HG02571 (cell line): ENCODE results near the gene TMEM51.

Source experiments
- ATAC-seq: cut with Tn5 transposase; IDR thresholded peaks from one replicate; pipeline ENCODE4 v1.9.1; 2021; ENCODE audit warnings: mild to moderate bottlenecking, moderate library complexity; ENCODE audit not compliant: unreplicated experiment

Gene TMEM51, protein sequence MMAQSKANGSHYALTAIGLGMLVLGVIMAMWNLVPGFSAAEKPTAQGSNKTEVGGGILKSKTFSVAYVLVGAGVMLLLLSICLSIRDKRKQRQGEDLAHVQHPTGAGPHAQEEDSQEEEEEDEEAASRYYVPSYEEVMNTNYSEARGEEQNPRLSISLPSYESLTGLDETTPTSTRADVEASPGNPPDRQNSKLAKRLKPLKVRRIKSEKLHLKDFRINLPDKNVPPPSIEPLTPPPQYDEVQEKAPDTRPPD

DNA sequence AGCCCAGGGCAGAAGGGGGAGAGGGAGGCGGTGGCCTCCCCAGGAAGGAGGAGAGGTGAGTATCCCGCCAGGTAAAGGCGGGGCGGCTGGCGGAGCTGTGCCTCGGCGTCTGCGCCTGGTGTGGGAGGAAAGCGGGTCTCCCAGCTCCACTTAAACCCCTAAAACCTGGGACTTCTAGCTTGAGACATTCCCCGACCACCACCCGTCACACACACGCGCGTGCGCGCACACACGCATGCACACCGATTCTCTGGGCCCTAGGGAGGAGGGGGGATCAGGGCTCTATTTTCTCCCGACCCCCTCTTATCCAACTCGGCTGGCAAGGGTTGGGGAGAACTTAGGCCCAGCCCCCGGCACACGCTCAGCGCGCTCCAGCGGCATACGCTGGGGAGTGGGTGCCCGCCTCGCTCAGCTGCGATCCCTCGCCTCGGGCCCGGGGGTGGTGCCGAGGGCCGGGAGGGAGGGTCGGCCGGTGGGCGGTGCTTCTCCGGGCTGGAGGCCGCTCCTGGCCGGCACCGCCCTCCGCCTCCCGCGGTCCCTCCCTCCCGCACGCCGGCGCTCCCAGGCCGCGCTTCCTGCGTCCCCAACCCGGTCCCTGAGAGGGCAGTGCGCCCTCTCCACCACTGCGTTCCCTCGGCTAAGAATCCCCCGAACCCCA is at the start of gene TMEM51:
Gene TMEM51, plus strand, starts transcription at position 564 of the 658 bp plus-strand sequence. CDS start 61,341 bp downstream, outside the sequence.
- no peak for ATAC-seq

GRCh38 chr1:15103906-15104305 is 49.6 kb upstream of the TMEM51 start:
- no peak for ATAC-seq

DNA sequence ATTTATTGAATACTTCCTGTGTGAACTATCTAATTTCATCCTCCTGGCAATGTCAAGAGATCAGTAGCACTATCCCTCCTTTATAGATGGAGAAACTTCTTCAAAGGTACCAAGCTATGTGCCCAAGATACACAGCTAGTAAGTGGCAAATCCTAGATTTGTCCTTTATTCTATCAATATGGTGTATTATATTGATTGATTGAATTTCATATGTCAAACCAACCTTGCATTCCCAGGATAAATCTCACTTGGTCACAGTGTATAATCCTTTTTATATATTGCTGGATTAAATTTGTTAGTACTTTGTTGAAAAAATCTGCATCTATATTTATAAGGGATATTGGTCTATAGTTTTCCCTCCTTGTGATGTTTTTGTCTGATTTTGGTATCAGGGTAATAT is 48.8 kb upstream of the TMEM51 start:
- ATAC-seq: no peak

DNA sequence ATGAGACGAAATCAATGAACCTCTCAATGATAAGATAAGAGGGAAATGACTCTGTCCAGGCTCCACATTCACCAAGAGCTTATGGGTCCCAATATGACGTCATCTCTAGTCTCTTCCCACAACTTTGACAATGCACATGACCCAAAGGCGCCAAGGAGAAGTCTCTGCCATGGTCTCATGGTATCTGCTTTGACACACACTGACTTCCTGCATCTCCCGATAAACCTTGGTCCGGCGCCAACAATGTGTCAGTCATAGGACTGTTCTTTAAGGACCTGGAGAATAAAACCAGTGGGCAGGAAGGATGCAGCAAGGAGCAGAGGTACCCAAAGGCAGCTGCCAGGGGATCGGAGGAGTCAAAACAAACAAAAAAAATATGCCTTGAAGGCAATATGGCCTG is 46.9 kb upstream of the TMEM51 start:
- no peak for ATAC-seq

DNA sequence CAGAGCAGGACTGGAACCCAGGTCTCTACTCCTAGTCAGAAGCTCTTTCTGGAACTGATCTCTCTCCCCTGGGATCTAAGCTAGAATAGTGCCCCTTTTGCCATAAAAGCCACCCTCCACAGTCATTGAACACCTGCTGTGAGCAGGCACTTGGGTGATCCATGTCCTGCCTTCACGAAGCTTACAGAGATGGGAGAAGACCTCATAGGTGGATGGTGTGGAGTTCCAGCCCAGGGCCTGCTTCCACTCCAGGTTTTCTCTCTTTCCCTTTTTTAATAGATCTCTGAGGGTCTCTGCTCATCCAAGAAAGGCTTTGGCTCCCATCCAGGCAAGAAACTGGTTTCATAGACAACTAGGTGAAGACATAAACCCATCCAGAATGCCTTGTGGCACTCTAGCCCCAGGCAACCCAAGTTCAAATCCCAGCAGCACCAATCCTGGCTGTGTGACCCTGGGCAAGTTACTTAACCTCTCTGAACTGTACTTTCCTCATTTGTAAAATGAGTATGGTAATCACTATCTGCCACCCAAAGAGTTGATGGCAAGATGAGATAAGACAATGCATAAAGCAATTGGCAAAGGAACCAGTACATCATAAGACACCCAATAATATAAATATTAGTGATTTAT is 46.4 kb upstream of the TMEM51 start:
- no peak for ATAC-seq

GRCh38 chr1:15107911-15108310 is 45.6 kb upstream of the TMEM51 start:
- no peak for ATAC-seq

DNA sequence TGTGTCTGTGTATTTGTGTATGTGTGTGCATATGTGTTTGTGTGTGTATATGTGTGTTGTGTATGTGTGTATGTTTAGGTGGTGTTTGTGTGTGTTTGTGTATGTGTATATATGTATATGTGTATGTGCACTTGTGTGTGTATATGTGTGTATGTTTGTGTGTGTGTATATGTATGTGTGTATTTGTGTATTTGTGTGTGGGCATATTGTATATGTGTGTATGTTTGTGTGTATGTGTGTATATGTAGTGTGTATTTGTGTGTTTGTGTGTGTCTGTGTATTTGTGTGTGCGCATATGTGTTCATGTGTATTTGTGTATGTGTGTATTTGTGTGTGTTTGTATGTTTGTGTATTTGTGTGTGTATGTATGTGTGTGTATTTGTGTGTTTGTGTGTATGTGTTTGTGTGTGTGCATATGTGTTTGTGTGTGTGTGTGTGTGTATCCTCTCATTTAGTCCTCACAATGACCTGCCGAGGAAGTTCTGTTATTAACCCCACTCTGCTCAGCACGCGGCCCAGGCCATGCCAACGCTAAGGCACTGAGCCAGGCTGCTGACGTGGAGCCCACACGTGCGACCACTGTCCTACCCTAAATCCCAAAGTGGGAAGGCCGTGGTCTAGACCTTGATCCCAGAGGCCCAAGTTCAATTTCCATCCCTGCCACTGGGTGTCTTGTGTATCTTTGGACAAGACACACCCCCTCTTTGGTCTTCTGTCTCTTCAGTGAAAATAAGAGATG is 43.2 kb upstream of the TMEM51 start:
- no peak for ATAC-seq

- no peak for ATAC-seq
These were observed 42.7 kb upstream of the TMEM51 start for GRCh38 chr1:15110867-15111230.

GRCh38 chr1:15113146-15113545 is 40.4 kb upstream of the TMEM51 start:
- ATAC-seq: no peak

GRCh38 chr1:15114884-15115283 is 38.7 kb upstream of the TMEM51 start:
- no peak for ATAC-seq

- ATAC-seq: no peak
These were observed 37.8 kb upstream of the TMEM51 start for GRCh38 chr1:15115542-15116330.

GRCh38 chr1:15116966-15117365 is 36.6 kb upstream of the TMEM51 start:
- no peak for ATAC-seq

GRCh38 chr1:15117671-15118325 is 35.7 kb upstream of the TMEM51 start:
- ATAC-seq: no peak

DNA sequence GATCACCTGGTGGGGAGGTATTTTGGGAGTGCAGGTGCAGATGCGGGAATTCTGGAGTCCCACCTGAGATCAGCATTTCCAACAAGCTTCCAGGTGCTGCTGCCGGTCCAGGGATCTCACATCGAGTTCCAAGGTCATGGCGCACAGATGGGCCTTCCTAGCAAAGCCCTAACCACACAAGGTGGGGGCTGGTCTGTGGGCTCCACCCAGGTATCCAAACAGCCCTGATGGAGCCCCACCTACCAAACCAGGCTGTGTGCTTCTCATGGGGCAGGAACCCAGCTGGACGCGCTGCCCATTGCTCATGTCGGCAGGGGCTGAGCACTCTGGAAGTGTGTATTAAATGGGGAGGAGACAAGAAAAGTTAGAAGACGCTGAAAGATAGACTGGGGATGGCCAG is 35.0 kb upstream of the TMEM51 start:
- no peak for ATAC-seq

- no peak for ATAC-seq
These were observed 33.1 kb upstream of the TMEM51 start for GRCh38 chr1:15120251-15120945.

DNA sequence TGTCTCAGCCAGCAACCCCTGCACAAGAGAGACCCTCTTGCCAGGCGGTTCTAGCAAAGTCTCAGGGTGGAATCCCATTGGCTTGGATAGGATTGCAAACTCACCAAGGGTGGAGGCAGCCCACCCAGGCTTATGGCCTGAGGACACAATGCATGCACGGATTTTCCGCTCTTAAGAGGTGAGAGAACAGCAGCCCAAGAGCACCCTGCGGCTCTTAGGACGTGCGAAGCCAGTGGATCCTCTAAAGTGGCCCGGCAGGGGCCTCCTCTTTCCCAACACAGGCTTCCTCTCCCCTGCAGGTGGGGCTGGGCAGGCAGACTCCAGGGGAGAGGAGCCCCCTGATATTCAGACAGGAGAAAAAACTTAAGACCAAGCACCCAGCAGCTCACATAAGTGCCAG is 31.2 kb upstream of the TMEM51 start:
- no peak for ATAC-seq

DNA sequence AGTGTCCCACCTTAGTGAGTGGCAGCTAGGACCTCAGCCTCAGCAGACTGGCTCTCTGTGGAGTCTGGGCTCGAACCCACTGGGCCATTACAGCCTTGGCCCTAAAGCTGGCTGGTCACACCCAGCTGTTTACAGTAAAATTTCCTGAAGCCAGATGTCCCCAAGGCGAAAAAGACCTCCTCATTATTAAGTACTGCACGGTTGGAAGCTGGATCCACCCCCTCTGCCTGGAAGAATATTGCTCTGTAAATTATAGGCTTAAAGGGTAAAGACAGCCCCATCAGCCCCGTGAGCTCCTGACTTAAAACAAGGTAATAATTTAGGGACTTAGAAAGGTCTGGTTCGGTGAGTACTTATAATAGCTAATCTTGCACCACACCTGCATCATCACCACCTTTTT is 30.3 kb upstream of the TMEM51 start:
- ATAC-seq: no peak

DNA sequence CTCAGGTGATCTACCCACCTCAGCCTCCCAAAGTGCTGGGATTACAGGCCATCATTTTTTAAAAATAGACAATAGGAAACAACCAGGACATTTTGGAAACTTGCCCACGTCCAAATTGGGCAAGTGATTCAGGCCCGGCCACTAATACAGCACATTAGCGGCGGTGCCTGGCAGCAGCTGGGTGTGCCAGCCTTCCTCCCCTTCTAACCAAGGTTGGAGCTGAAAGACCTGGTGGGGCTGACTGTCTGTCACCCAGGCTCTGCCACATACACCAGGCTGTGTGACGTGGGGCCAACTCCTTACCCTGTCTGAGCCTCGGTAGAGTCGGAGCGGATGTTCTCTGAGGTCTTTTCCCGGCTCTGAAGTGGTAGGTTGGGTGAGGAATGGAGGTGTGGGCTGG is 29.6 kb upstream of the TMEM51 start:
- ATAC-seq: no peak

DNA sequence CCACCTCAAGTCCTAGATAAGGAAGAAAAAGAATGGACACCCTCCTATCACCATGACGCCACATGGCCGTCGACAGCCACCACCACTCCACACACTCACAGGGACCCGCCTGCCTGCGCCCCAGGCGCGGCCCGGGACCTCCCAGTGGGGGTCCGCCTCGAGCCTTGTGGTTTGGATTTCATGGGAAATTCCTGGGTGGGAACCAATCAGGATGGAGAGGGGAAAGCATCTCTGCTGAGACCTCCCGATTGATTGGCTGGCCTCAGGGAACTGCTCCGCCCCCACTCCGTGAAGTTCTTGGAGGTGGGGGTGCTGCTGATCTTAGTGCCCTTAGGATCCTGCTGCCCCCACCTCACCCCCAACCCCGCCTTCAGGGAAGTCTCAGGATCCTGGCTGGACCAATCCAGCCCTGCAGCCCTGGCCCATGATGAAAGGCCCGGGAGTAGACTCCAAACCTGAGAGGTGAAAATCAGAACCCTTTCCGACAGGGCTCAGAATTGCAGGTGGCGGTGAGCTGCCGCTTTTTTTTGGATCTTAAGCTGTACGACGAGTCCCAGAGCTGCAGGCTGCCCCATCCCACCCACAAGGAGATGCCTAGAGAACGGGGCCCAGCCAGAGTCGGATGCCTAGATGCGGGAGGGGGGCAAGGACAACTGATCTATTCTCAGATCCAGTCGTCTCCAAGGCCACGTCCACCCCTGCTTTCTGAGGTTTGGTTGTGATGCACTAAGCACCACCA is 29.0 kb upstream of the TMEM51 start:
- no peak for ATAC-seq
